ENCODE results near the gene LAMA2.

Gene LAMA2

GRCh38 chr6:129233458-129234134 is 350.7 kb downstream of the LAMA2 start:
- DNase-seq = no peak

- no peak for DNase-seq
Observed at GRCh38 chr6:129235167-129236000, 352.4 kb downstream of the LAMA2 start.

- no peak for DNase-seq
Observed at GRCh38 chr6:129236001-129236517, 353.1 kb downstream of the LAMA2 start.

- DNase-seq = no peak
Observed at GRCh38 chr6:129238991-129239390, 356.1 kb downstream of the LAMA2 start.

GRCh38 chr6:129239825-129240491 is 357.0 kb downstream of the LAMA2 start:
- no peak for DNase-seq

GRCh38 chr6:129240492-129240853 is 357.5 kb downstream of the LAMA2 start:
- DNase-seq = no peak

- DNase-seq = no peak
Observed at GRCh38 chr6:129242546-129242945, 359.6 kb downstream of the LAMA2 start.

GRCh38 chr6:129243377-129243776 is 360.4 kb downstream of the LAMA2 start:
- no peak for DNase-seq

GRCh38 chr6:129248946-129249345 is 366.0 kb downstream of the LAMA2 start:
- no peak for DNase-seq

- DNase-seq = peak; percentile 42 to 71
Observed at GRCh38 chr6:129251669-129252376, 368.9 kb downstream of the LAMA2 start.

- no peak for DNase-seq
Observed at GRCh38 chr6:129252377-129253071, 369.6 kb downstream of the LAMA2 start.

- no peak for DNase-seq
Observed at GRCh38 chr6:129253242-129253641, 370.3 kb downstream of the LAMA2 start.

- no peak for DNase-seq
Observed at GRCh38 chr6:129253727-129254126, 370.8 kb downstream of the LAMA2 start.

GRCh38 chr6:129257196-129257595 is 374.3 kb downstream of the LAMA2 start:
- DNase-seq = no peak

GRCh38 chr6:129262661-129263060 is 379.7 kb downstream of the LAMA2 start:
- DNase-seq = no peak

- no peak for DNase-seq
Observed at GRCh38 chr6:129263176-129263575, 380.2 kb downstream of the LAMA2 start.

- DNase-seq = no peak
Observed at GRCh38 chr6:129264480-129265045, 381.6 kb downstream of the LAMA2 start.

GRCh38 chr6:129267028-129267427 is 384.1 kb downstream of the LAMA2 start:
- DNase-seq = no peak

- DNase-seq = no peak
Observed at GRCh38 chr6:129269076-129269475, 386.1 kb downstream of the LAMA2 start.

GRCh38 chr6:129269891-129270290 is 387.0 kb downstream of the LAMA2 start:
- no peak for DNase-seq

- no peak for DNase-seq
Observed at GRCh38 chr6:129270450-129270849, 387.5 kb downstream of the LAMA2 start.

- DNase-seq = no peak
Observed at GRCh38 chr6:129273161-129273560, 390.2 kb downstream of the LAMA2 start.
